SK-N-MC (cell line): ENCODE results near the gene OR4F6.

Experiments
- EZH2 ChIP-seq: fragments of 200-600 bp; sonication (generic); IDR thresholded peaks from one replicate; pipeline ENCODE4 v1.6.1; 2017; ENCODE audit warnings: antibody characterized with exemption
- FOXP2 ChIP-seq: optimal IDR thresholded peaks from 2 replicates; pipeline ENCODE3; 2011; ENCODE audit warnings: mild to moderate bottlenecking, moderate library complexity; ENCODE audit not compliant: insufficient read depth; ENCODE audit errors: extremely low read length, control extremely low read depth
- POLR2AphosphoS5 ChIP-seq: IDR thresholded peaks from 2 replicates; pipeline ENCODE4 v1.6.1; 2012; ENCODE audit warnings: mild to moderate bottlenecking, low read depth, low read length, borderline replicate concordance

DNA sequence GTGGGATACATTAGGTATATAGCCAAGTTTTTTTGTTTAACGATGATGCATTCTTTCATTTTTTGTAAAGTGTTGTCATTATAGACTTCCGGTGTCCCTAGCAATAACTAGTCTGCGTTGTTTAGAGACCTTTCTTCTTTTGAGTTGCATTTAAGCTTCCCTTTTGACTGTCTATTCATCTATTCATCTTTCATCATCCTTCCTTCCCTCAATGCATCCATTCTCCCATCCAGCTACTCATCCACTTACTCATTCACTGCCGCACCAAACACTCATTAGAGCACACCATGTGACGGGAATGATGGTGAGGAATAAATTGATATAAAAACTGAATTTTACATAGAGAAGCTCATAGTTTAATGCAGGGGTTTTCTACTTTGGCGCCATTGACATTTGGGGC is 41.6 kb downstream of the OR4F6 start:
- TF ChIP-seq EZH2, result no peak
- no peak for TF ChIP-seq POLR2AphosphoS5
- no peak for TF ChIP-seq FOXP2
